GM15510 (cell line): ENCODE data around the gene RPL35.

Experiments used
- POLR2A ChIP-seq: IDR thresholded peaks from 3 replicates; pipeline ENCODE4 v1.6.1; 2011; ENCODE audit warnings: borderline replicate concordance; ENCODE audit not compliant: insufficient read length; ENCODE audit errors: extremely low read depth

The RPL35 gene

DNA sequence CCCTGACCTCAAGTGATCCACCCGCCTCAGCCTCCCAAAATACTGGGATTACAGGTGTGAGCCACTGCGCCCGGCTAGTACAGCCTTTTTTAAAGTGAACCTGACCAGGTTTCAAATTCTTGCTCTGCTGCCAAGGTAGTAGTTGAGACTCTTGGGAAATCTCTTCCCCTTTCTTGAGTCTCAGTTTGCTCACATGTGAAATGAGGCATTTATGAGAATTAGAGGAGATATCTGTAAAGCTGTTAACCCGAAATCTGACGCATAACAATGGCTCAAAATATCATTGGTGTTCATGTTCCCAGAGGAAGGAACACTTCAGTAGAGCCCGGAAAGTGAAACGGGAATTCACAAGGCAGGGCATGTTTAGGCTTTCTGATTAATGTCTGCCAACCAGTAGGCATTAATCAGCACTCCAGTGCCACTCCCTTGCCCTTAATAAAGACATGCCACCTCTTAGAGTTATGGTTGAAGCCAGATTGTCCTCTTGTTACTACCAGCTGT lies 1.7 kb upstream of the RPL35 start:
- TF ChIP-seq POLR2A, result no peak

- TF ChIP-seq POLR2A, result no peak
These were observed 995 bp downstream of the RPL35 start for GRCh38 chr9:124860582-124861341.

GRCh38 chr9:124859803-124860581 lies 1.8 kb downstream of the RPL35 start:
- no peak for TF ChIP-seq POLR2A

GRCh38 chr9:124858330-124859046 lies 3.3 kb downstream of the RPL35 start:
- no peak for TF ChIP-seq POLR2A

- peak; percentile 20 for TF ChIP-seq POLR2A
These were observed 4.1 kb downstream of the RPL35 start for GRCh38 chr9:124857533-124858162.

GRCh38 chr9:124855944-124856765 lies 5.6 kb downstream of the RPL35 start:
- TF ChIP-seq POLR2A, result peak; percentile 21

GRCh38 chr9:124855566-124855943 lies 6.2 kb downstream of the RPL35 start:
- TF ChIP-seq POLR2A, result no peak

- no peak for TF ChIP-seq POLR2A
These were observed 6.9 kb downstream of the RPL35 start for GRCh38 chr9:124854822-124855221.

- no peak for TF ChIP-seq POLR2A
These were observed 7.6 kb downstream of the RPL35 start for GRCh38 chr9:124854161-124854560.

DNA sequence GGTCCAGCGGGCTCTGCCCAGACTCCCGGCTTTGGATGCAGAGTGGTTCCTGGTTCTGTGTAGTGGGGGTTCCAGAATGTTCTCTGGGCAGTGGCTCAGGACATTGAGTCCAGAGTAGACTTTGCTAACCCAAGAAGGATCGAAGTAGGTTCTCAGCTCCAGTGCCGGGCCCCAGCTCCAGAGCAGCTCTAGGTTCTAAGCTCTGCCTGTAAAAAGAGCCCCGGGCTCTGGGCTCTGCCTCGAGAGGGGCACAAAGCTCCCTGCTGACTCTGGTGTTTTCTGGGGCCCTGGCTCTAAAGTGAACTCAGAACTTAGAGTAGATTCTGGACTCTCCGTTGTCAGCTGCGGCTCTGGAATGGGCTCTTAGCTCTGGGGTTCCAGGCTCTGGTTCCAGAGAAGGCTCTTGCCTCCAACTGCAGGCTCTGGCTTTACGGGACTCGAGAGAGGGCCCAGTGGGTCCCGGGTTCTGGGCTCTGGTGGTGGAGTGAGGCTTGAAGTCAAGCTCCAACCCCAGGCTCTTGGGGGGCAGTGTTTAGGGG lies 8.1 kb downstream of the RPL35 start:
- no peak for TF ChIP-seq POLR2A

- no peak for TF ChIP-seq POLR2A
These were observed 8.8 kb downstream of the RPL35 start, which contains the start of gene WDR38 for GRCh38 chr9:124852829-124853531. TSS of gene WDR38 (plus strand) at chr9:124853460. CDS start at chr9:124853532, 72 bp downstream.

- no peak for TF ChIP-seq POLR2A
These were observed 9.5 kb downstream of the RPL35 start for GRCh38 chr9:124852121-124852828.

GRCh38 chr9:124849801-124850200 lies 12.0 kb downstream of the RPL35 start:
- TF ChIP-seq POLR2A, result no peak

GRCh38 chr9:124846969-124847368 lies 14.8 kb downstream of the RPL35 start:
- TF ChIP-seq POLR2A, result no peak
